Activated CD4-positive, alpha-beta memory T cell treated with anti-CD3 and anti-CD28 coated beads for 36 hours (primary cell): ENCODE data around the gene ZNF324B. TPM values are rescaled to one million over a fixed set of nuclear protein-coding genes. Genes with fewer than 3 reads are reported as not detected.
"Not testable (repeated sequence)": the region's sequence is repeated elsewhere in the genome, so short reads cannot be mapped to it uniquely, and the experiment has no call there.

Source experiments
- CTCF ChIA-PET: fragments of 350-600 bp; sonication (Branson Sonifier 250); formaldehyde crosslinking; loops from one replicate; lab custom pipeline; 2021; ENCODE audit warnings: antibody characterized with exemption, inconsistent platforms; lab: Charles Lee
- POLR2A ChIA-PET: fragments of 350-600 bp; sonication (Branson Sonifier 250); formaldehyde crosslinking; loops from one replicate; lab custom pipeline; 2021; ENCODE audit warnings: antibody characterized with exemption; lab: Charles Lee
- DNase-seq: peaks from one replicate; pipeline ENCODE4 v3.0.0-alpha.2; 2020
- H3K27ac Mint-ChIP-seq: one replicate; pipeline ENCODE4 v1.8.0; 2021; ENCODE audit warnings: mixed read lengths
- H3K27me3 Mint-ChIP-seq: one replicate; pipeline ENCODE4 v1.8.0; 2021; ENCODE audit warnings: mixed read lengths
- H3K36me3 Mint-ChIP-seq: one replicate; pipeline ENCODE4 v1.8.0; 2021; ENCODE audit warnings: mixed read lengths
- H3K4me1 Mint-ChIP-seq: one replicate; pipeline ENCODE4 v1.8.0; 2021; ENCODE audit warnings: low read depth, mixed read lengths
- H3K4me3 Mint-ChIP-seq: one replicate; pipeline ENCODE4 v1.8.0; 2021; ENCODE audit warnings: mild to moderate bottlenecking, mixed read lengths
- H3K9me3 Mint-ChIP-seq: one replicate; pipeline ENCODE4 v1.8.0; 2021; ENCODE audit warnings: mixed read lengths
- intact Hi-C: fragments of 100-400 bp; cut with micrococcal nuclease; formaldehyde crosslinking; loops from one replicate; pipeline ENCODE4 v1.15.1; 2023
- total RNA-seq, 2 experiments: library from RNA; stranded (reverse); gene quantifications; one replicate each; pipeline ENCODE4 v1.2.3, GENCODE V29; 2021

Gene ZNF324B
- total RNA-seq, 2 experiments from 2014 or later: 7.7 to 7.8 TPM

- Mint-ChIP-seq H3K27ac (no peak overlapping the region), H3K27me3 (no peaks in the 10 kb centered on the region), H3K4me3 (no peak overlapping the region), H3K36me3 (peaks cover 42% of the 10 kb centered on the region), H3K9me3 (peaks cover 63% of the 10 kb centered on the region), H3K4me1 (no peaks in the 10 kb centered on the region)
- CTCF ChIA-PET: no interaction called here
- DNase-seq: no peak
- intact Hi-C loops: no loop called here
- POLR2A ChIA-PET: no interaction called here
Measured at GRCh38 chr19:58428617-58429016, 22.8 kb upstream of the ZNF324B start.

GRCh38 chr19:58429745-58430144, 21.7 kb upstream of the ZNF324B start:
- intact Hi-C loops: no loop called here
- Mint-ChIP-seq H3K4me1 (no peaks in the 10 kb centered on the region), H3K27me3 (no peaks in the 10 kb centered on the region), H3K36me3 (peaks cover 53% of the 10 kb centered on the region), H3K9me3 (peaks cover 74% of the 10 kb centered on the region), H3K4me3 (no peak overlapping the region), H3K27ac (no peak overlapping the region)
- ChIA-PET POLR2A (interaction anchor here (0.7 kb wide), 1 partner anchor 20 kb away, joined by 3 read pairs; no protein-coding TSS in a partner anchor), CTCF (no interaction called here)
- no peak for DNase-seq

GRCh38 chr19:58434217-58434616, 17.2 kb upstream of the ZNF324B start:
- H3K27me3 Mint-ChIP-seq: no peaks in the 10 kb centered on the region
- peaks cover 90% of the 10 kb centered on the region for H3K36me3 Mint-ChIP-seq
- peaks cover 13% of the 10 kb centered on the region for H3K4me1 Mint-ChIP-seq
- H3K27ac Mint-ChIP-seq: no peak overlapping the region
- no peak for DNase-seq
- no peak overlapping the region for H3K4me3 Mint-ChIP-seq
- intact Hi-C loops: no loop called here
- POLR2A ChIA-PET: no interaction called here
- CTCF ChIA-PET: no interaction called here
- peaks cover 90% of the 10 kb centered on the region for H3K9me3 Mint-ChIP-seq

GRCh38 chr19:58439576-58440554, 11.6 kb upstream of the ZNF324B start, which contains the start of gene ZNF132:
Gene ZNF132 (minus strand): TSS chr19:58440153. CDS start chr19:58439821, 332 bp downstream.
- ChIA-PET POLR2A (no interaction called here), CTCF (interaction anchor here (0.7 kb wide), 1 partner anchor 135 kb away, joined by 3 read pairs; no protein-coding TSS in a partner anchor)
- Mint-ChIP-seq H3K36me3 (peaks cover 51% of the 10 kb centered on the region), H3K27me3 (no peaks in the 10 kb centered on the region), H3K4me1 (peaks cover 25% of the 10 kb centered on the region), H3K4me3 (peak within 1 kb of the TSS; percentile 84), H3K9me3 (peaks cover 46% of the 10 kb centered on the region), H3K27ac (peak within 1 kb of the TSS; percentile 71)
- peak; percentile 97 for DNase-seq
- intact Hi-C loops: loop anchor here (1.0 to 5.0 kb wide), 9 partner anchors 11 to 135 kb away; partner anchors contain the start of genes ERVK3-1, MZF1, ZNF324 and ZNF324B

GRCh38 chr19:58440556-58440955, 10.9 kb upstream of the ZNF324B start:
- Mint-ChIP-seq H3K27me3 (no peaks in the 10 kb centered on the region), H3K4me3 (peak overlapping the region; percentile 84), H3K4me1 (peaks cover 25% of the 10 kb centered on the region), H3K27ac (peak overlapping the region; percentile 71), H3K9me3 (peaks cover 39% of the 10 kb centered on the region), H3K36me3 (peaks cover 44% of the 10 kb centered on the region)
- CTCF ChIA-PET: interaction anchor here (0.7 kb wide), 1 partner anchor 136 kb away, joined by 3 read pairs; no protein-coding TSS in a partner anchor
- intact Hi-C loops: loop anchor here (1.0 to 5.0 kb wide), 9 partner anchors 11 to 135 kb away; partner anchors contain the start of genes ERVK3-1, MZF1, ZNF324 and ZNF324B
- POLR2A ChIA-PET: no interaction called here
- DNase-seq: no peak

- CTCF ChIA-PET, H3K27me3 Mint-ChIP-seq, H3K4me3 Mint-ChIP-seq, H3K27ac Mint-ChIP-seq, DNase-seq: not testable (repeated sequence)
- Mint-ChIP-seq H3K4me1 (peaks cover 21% of the 10 kb centered on the region), H3K9me3 (peaks cover 22% of the 10 kb centered on the region), H3K36me3 (peaks cover 23% of the 10 kb centered on the region)
- intact Hi-C loops: loop anchor here (5.0 kb wide), 1 partner anchor 36 kb away; the partner anchor contains the start of gene ZNF584
- POLR2A ChIA-PET: interaction anchor here (1.0 kb wide), 1 partner anchor 8 kb away, joined by 4 read pairs; the partner anchor contains the start of gene ZNF324B
Measured at GRCh38 chr19:58442986-58443385, 8.4 kb upstream of the ZNF324B start.

- H3K27ac Mint-ChIP-seq, CTCF ChIA-PET, POLR2A ChIA-PET, H3K4me3 Mint-ChIP-seq, DNase-seq, intact Hi-C loops: not testable (repeated sequence)
- peaks cover 21% of the 10 kb centered on the region for H3K4me1 Mint-ChIP-seq
- peaks cover 11% of the 10 kb centered on the region for H3K36me3 Mint-ChIP-seq
- H3K9me3 Mint-ChIP-seq: peaks cover 20% of the 10 kb centered on the region
- peaks cover 13% of the 10 kb centered on the region for H3K27me3 Mint-ChIP-seq
Measured at GRCh38 chr19:58448860-58449259, 2.6 kb upstream of the ZNF324B start.

- peaks cover 15% of the 10 kb centered on the region for H3K36me3 Mint-ChIP-seq
- H3K27ac Mint-ChIP-seq, H3K4me3 Mint-ChIP-seq, DNase-seq: not testable (repeated sequence)
- H3K27me3 Mint-ChIP-seq: peaks cover 13% of the 10 kb centered on the region
- intact Hi-C loops: loop anchor here (2.0 kb wide), 1 partner anchor 63 kb away; the partner anchor contains the start of gene RPS5
- CTCF ChIA-PET: interaction anchor here (1.8 kb wide), 1 partner anchor 64 kb away, joined by 5 read pairs; no protein-coding TSS in a partner anchor
- peaks cover 21% of the 10 kb centered on the region for H3K4me1 Mint-ChIP-seq
- POLR2A ChIA-PET: interaction anchor here (1.0 kb wide), 1 partner anchor 41 kb away, joined by 3 read pairs; the partner anchor contains the start of gene ZNF584
- H3K9me3 Mint-ChIP-seq: peaks cover 20% of the 10 kb centered on the region
Measured at GRCh38 chr19:58449980-58450379, 1.4 kb upstream of the ZNF324B start.

GRCh38 chr19:58450856-58451357, 515 bp upstream of the ZNF324B start:
- no peak overlapping the region for H3K27ac Mint-ChIP-seq
- peaks cover 21% of the 10 kb centered on the region for H3K4me1 Mint-ChIP-seq
- H3K4me3 Mint-ChIP-seq: peak overlapping the region; percentile 78
- no peak for DNase-seq
- CTCF ChIA-PET: interaction anchor here (1.0 to 1.8 kb wide), 3 partner anchors 14 to 125 kb away, joined by 3 to 5 read pairs (median 3); no protein-coding TSS in a partner anchor
- peaks cover 20% of the 10 kb centered on the region for H3K9me3 Mint-ChIP-seq
- intact Hi-C loops: loop anchor here (1.0 to 2.0 kb wide), 4 partner anchors 11 to 64 kb away; partner anchors contain the start of genes RPS5, ZNF132, ZNF446 and ZNF584
- H3K36me3 Mint-ChIP-seq: peaks cover 21% of the 10 kb centered on the region
- H3K27me3 Mint-ChIP-seq: peaks cover 13% of the 10 kb centered on the region
- POLR2A ChIA-PET: interaction anchor here (0.8 kb wide), 1 partner anchor 8 kb away, joined by 4 read pairs; no protein-coding TSS in a partner anchor

- peaks cover 31% of the 10 kb centered on the region for H3K36me3 Mint-ChIP-seq
- ChIA-PET CTCF (interaction anchor here (0.6 kb wide), 1 partner anchor 12 kb away, joined by 3 read pairs; no protein-coding TSS in a partner anchor), POLR2A (no interaction called here)
- H3K4me3 Mint-ChIP-seq: no peak overlapping the region
- no peak for DNase-seq
- H3K27ac Mint-ChIP-seq: no peak overlapping the region
- intact Hi-C loops: no loop called here
- peaks cover 21% of the 10 kb centered on the region for H3K4me1 Mint-ChIP-seq
- H3K9me3 Mint-ChIP-seq: peaks cover 13% of the 10 kb centered on the region
- H3K27me3 Mint-ChIP-seq: peaks cover 7% of the 10 kb centered on the region
Measured at GRCh38 chr19:58453743-58454142, 2.3 kb downstream of the ZNF324B start.

- Mint-ChIP-seq H3K4me1 (peaks cover 17% of the 10 kb centered on the region), H3K4me3 (no peak overlapping the region), H3K27ac (no peak overlapping the region), H3K27me3 (peaks cover 2% of the 10 kb centered on the region), H3K36me3 (peaks cover 31% of the 10 kb centered on the region), H3K9me3 (no peaks in the 10 kb centered on the region)
- ChIA-PET POLR2A (no interaction called here), CTCF (no interaction called here)
- intact Hi-C loops: no loop called here
- DNase-seq: no peak
Measured at GRCh38 chr19:58455306-58455705, 3.9 kb downstream of the ZNF324B start.
